B cell (primary cell): ENCODE data around the gene HOXD9. TPM values are rescaled to one million over a fixed set of nuclear protein-coding genes. Genes with fewer than 3 reads are reported as not detected.

Experiments
- ATAC-seq: fragments of 200-7000 bp; cut with Tn5 transposase; one replicate; pipeline ENCODE4 v1.10.0; 2021; ENCODE audit warnings: low read depth, mild to moderate bottlenecking, moderate number of reproducible peaks, moderate library complexity
- CTCF ChIA-PET: fragments of 350-600 bp; sonication (Branson Sonifier 250); formaldehyde crosslinking; loops from one replicate; lab custom pipeline; 2021; ENCODE audit warnings: antibody characterized with exemption, inconsistent platforms; lab: Charles Lee
- POLR2A ChIA-PET: fragments of 350-600 bp; sonication (Branson Sonifier 250); formaldehyde crosslinking; loops from one replicate; lab custom pipeline; 2021; ENCODE audit warnings: antibody characterized with exemption; lab: Charles Lee
- DNase-seq: peaks from one replicate; pipeline ENCODE4 v3.0.0; 2013
- H2AFZ ChIP-seq: 2 replicates; pipeline ENCODE4 v1.6.1; 2012; ENCODE audit warnings: mild to moderate bottlenecking, low read depth, low read length; ENCODE audit not compliant: insufficient read depth, poor library complexity, severe bottlenecking
- H3K27ac ChIP-seq, 2 donors: 1 replicate in 1 of 2; 2 replicates in 1 of 2; pipeline ENCODE4 v1.5.1; 2012 to 2013; ENCODE audit warnings: low read length in 2 of 2, mild to moderate bottlenecking in 2 of 2, moderate library complexity in 1 of 2
- H3K27me3 ChIP-seq, 4 experiments: fragments of 200-600 bp in 1 of 4; sonication (generic) in 1 of 4; replicated peaks in 1 of 4; 1 replicate in 2 of 4; 2 replicates in 2 of 4; pipeline versions ENCODE4 v1.6.1 to v1.7.0; 2013 to 2016; ENCODE audit warnings: low read length in 3 of 4, mild to moderate bottlenecking in 2 of 4, mixed read lengths in 1 of 4, moderate library complexity in 1 of 4; ENCODE audit not compliant: insufficient read depth in 4 of 4, control insufficient read depth in 3 of 4; ENCODE audit errors: control extremely low read depth in 1 of 4
- H3K36me3 ChIP-seq, 2 experiments: replicated peaks in 1 of 2; 1 replicate in 1 of 2; 2 replicates in 1 of 2; pipeline versions ENCODE4 v1.6.1 to v1.7.1; 2013; ENCODE audit warnings: low read length in 1 of 2; ENCODE audit not compliant: insufficient read depth in 2 of 2, control insufficient read depth in 1 of 2; ENCODE audit errors: control extremely low read depth in 1 of 2, extremely low read depth in 1 of 2
- H3K4me1 ChIP-seq, 2 donors: fragments of 200-600 bp in 1 of 2; sonication (generic) in 1 of 2; 1 replicate in 1 of 2; 2 replicates in 1 of 2; pipeline versions ENCODE4 v1.5.1 to v1.6.1; 2013 to 2017; ENCODE audit warnings: low read length in 2 of 2; ENCODE audit not compliant: control insufficient read depth in 2 of 2, insufficient read depth in 2 of 2
- H3K4me2 ChIP-seq: replicated peaks from 2 replicates; pipeline ENCODE3; 2012; ENCODE audit warnings: mild to moderate bottlenecking, low read depth, low read length; ENCODE audit not compliant: poor library complexity, severe bottlenecking
- H3K4me3 ChIP-seq, 5 experiments: fragments of 200-600 bp in 1 of 5; sonication (generic) in 1 of 5; 1 replicate in 3 of 5; 2 replicates in 2 of 5; pipeline versions ENCODE4 v1.5.1 to v1.7.0; 2011 to 2016; ENCODE audit warnings: low read length in 4 of 5, mild to moderate bottlenecking in 4 of 5, low read depth in 2 of 5, control low read depth in 1 of 5, moderate library complexity in 1 of 5; ENCODE audit not compliant: insufficient read depth in 1 of 5; ENCODE audit errors: control extremely low read depth in 1 of 5, extremely low read depth in 1 of 5
- H3K79me2 ChIP-seq: fragments of 200-600 bp; sonication (generic); one replicate; pipeline ENCODE4 v1.6.0; 2016; ENCODE audit warnings: low read length; ENCODE audit not compliant: control insufficient read depth, insufficient read depth
- H3K9ac ChIP-seq: fragments of 200-600 bp; sonication (generic); 2 replicates; pipeline ENCODE4 v1.6.1; 2017; ENCODE audit warnings: mild to moderate bottlenecking, low read length, moderate library complexity
- H3K9me3 ChIP-seq, 3 donors: one replicate each; pipeline versions ENCODE4 v1.6.1 to v1.7.1; 2013; ENCODE audit warnings: low read length in 2 of 3; ENCODE audit not compliant: control insufficient read depth in 2 of 3, insufficient read depth in 1 of 3; ENCODE audit errors: control extremely low read depth in 1 of 3
- H4K20me1 ChIP-seq: 2 replicates; pipeline ENCODE4 v1.6.0; 2012; ENCODE audit warnings: mild to moderate bottlenecking, low read length; ENCODE audit not compliant: insufficient read depth, control insufficient read depth, poor library complexity, severe bottlenecking
- H3K27ac Mint-ChIP-seq: one replicate; pipeline ENCODE4 v1.8.0; 2021; ENCODE audit warnings: mixed read lengths
- H3K27me3 Mint-ChIP-seq: one replicate; pipeline ENCODE4 v1.8.0; 2021; ENCODE audit warnings: mixed read lengths
- H3K4me1 Mint-ChIP-seq: one replicate; pipeline ENCODE4 v1.8.0; 2021; ENCODE audit warnings: mixed read lengths
- H3K4me3 Mint-ChIP-seq: one replicate; pipeline ENCODE4 v1.8.0; 2021; ENCODE audit warnings: mixed read lengths
- H3K9me3 Mint-ChIP-seq: one replicate; pipeline ENCODE4 v1.8.0; 2022; ENCODE audit warnings: mixed read lengths; ENCODE audit not compliant: insufficient read depth
- CTCF ChIP-seq: fragments of 200-600 bp; IDR thresholded peaks from one replicate; pipeline ENCODE4 v1.8.0; 2022; ENCODE audit warnings: antibody characterized with exemption, mild to moderate bottlenecking
- EZH2 ChIP-seq: IDR thresholded peaks from 2 replicates; pipeline ENCODE4 v1.6.1; 2012; ENCODE audit warnings: borderline replicate concordance, low read depth, mild to moderate bottlenecking, moderate library complexity, low read length; ENCODE audit not compliant: insufficient read depth, poor library complexity, severe bottlenecking
- WGBS: methylation state at CpG from one replicate; pipeline ENCODE4 v1.1.5; 2013; ENCODE audit warnings: missing lambda C conversion rate; ENCODE audit not compliant: insufficient coverage; 5-methylcytosine and 5-hydroxymethylcytosine counted together
- intact Hi-C: fragments of 100-400 bp; cut with micrococcal nuclease; formaldehyde crosslinking; loops from one replicate; pipeline ENCODE4 v1.10.0; 2022
- polyA plus RNA-seq: library from polyadenylated mRNA; depleted of rRNA; stranded (reverse); fragments of >200 nt; gene quantifications from 2 replicates; pipeline ENCODE4 v1.2.3, GENCODE V29; 2012
- total RNA-seq, 2 donors: library from RNA; stranded (reverse); fragments of 120-200 nt in 1 of 2; gene quantifications; 1 replicate in 1 of 2; 2 replicates in 1 of 2; pipeline versions ENCODE4 v1.2.3 to v1.2.4, GENCODE V29; 2013 to 2022

HOXD9 gene
- total and polyA plus RNA-seq, 2 donors (not counting 1 experiment from before 2014, with no cell fraction given), result not detected

GRCh38 chr2:176160251-176160985, 37.9 kb downstream of the HOXD9 start:
- Histone ChIP-seq H2AFZ (no peak overlapping the region), H3K9ac (no peak overlapping the region), H3K27me3 (peaks cover 0 to 93% (median 56%) of the 10 kb centered on the region in 4 experiments), H4K20me1 (no peaks in the 10 kb centered on the region), H3K79me2 (no peaks in the 10 kb centered on the region), H3K27ac (no peak overlapping the region), H3K9me3 (peaks cover 0 to 69% (median 0%) of the 10 kb centered on the region in 3 donors), H3K36me3 (no peaks in the 10 kb centered on the region), H3K4me3 (no peak overlapping the region), H3K4me2 (no peak overlapping the region), H3K4me1 (peaks cover 12 to 21% of the 10 kb centered on the region in 2 donors)
- no peak for DNase-seq
- ATAC-seq, result no peak
- Mint-ChIP-seq H3K27me3 (peaks cover 67% of the 10 kb centered on the region), H3K4me1 (peaks cover 9% of the 10 kb centered on the region), H3K4me3 (no peak overlapping the region), H3K9me3 (peaks cover 2% of the 10 kb centered on the region), H3K27ac (no peak overlapping the region)
- no peak for TF ChIP-seq EZH2
- no peak for TF ChIP-seq CTCF
- ChIA-PET POLR2A (no interaction called here), CTCF (interaction anchor here (0.5 to 0.6 kb wide), 2 partner anchors 20 to 491 kb away, joined by 3 read pairs; no protein-coding TSS in a partner anchor)
- intact Hi-C loops, result no loop called here
- 21% methylated on average over 47 of the region's 50 CpGs for WGBS
